Stimulated activated CD4-positive, alpha-beta T cell treated with anti-CD3 and anti-CD28 coated beads, TNF-alpha, amount 100 ng/mL, for 4 hours (primary cell): Measurements from ENCODE around the gene IMMP2L.

Experiments used
- DNase-seq, 3 experiments: peaks; one replicate each; pipeline ENCODE4 v3.0.0-alpha.2; 2020; ENCODE audit warnings: low read depth in 3 of 3

IMMP2L gene

DNA sequence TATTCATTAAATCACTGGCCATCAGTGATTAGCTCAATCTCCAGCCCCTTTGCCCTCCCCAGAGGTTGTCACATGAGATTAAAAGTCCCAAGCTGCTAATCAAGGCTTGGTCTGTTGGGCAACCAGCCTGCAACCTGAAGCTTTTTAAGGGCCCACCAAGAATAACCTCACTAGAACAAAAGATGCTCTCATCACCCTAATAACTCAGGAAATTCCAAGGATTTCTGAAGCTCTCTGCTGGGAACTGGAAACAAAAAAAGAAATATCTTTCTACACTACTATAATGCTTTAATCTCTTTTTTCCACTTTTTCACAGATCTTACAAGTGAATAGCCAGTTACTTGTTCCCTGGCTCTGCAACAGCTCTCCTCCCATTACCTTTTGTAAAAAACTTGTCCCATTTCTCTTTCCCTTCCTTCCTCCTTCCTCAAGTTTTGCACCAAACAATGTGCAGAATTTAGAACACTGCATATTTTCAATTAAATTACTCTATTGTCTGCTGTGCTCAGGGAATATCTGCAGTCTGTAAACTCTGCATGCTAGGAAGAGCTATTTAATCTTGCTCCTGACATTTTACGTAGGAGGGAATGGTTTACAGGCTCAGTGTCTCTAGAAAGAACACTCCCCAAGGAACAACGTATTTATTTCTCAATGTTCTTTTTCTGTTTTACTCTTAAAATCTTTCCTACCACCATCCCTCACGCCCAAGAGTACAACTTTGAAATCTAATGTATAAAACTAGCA lies 169.1 kb downstream of the IMMP2L start:
- no peak for DNase-seq

DNA sequence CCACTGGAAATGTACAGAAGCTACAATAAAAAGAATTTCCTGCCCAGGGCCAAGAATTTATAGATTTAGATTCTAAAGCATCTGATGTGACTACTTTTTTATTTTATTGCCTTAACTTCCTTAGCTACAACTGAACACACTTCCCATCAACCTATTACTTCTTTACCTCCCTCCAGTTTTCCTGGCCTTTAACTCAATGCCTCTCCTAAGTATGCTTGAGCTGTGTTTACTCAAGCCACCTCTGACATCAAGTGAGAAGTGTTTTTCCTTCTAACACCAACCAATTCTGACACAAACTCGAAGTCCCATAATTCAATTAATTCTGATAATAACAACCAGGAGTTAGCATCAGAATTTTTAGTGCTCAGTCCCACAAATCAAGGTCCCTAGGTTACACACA lies 170.0 kb downstream of the IMMP2L start:
- DNase-seq, result no peak

DNA sequence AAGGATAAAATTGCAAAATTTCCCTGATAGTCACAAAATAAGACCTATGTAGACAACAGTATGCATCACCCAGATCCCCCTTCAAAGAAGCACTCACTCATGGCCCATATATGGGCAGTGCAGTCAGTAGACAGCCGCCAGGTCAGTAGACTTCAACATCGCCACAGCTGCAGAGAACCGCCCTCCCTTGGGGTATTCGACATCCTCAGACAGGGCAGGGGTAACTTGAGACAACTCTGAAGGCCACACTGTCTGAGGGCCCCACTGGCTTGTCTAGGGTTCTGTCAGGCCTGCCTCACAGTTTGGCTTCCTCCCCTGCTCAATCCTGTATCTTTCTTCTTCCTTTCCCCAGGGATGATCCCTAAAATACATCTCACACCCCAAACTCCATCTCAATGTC lies 172.3 kb downstream of the IMMP2L start:
- DNase-seq, result no peak

DNA sequence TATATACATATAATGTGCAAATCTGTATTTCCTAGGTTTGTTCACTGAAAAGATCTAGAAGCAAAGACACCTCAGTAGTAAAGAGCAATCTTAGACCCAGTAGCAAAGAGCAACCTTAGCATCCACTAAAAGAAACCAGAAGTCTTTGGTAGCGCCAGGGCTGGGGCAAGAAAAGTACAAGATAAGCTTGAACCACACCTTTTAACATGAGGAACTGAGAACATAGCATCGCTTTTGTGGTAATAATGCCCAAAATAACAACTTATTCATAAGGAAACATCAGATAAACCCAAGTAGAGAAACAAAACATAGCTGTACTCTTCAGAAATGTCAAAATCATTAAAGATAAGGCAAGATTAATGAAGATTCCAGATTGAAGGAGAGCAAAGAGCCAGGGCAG lies 173.4 kb downstream of the IMMP2L start:
- DNase-seq, result no peak

DNA sequence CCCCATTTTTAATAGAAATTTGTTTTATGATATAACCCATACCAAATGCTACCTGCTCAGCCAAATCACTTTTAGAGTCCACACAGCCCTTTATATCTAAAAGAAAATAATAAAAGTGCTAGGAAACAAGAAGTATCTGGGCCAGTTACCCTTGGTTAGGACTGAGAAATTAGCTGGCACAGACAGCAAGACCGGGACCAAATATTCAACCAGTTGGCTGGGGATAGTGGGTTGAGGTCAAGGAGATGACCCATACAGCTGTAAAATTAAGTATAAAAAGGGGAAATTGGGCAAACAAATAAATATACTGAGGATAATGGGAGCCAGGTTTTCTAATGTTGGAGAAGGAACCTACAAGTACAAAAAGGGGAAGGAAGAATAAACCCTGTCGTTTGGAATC lies 174.3 kb downstream of the IMMP2L start:
- no peak for DNase-seq

DNA sequence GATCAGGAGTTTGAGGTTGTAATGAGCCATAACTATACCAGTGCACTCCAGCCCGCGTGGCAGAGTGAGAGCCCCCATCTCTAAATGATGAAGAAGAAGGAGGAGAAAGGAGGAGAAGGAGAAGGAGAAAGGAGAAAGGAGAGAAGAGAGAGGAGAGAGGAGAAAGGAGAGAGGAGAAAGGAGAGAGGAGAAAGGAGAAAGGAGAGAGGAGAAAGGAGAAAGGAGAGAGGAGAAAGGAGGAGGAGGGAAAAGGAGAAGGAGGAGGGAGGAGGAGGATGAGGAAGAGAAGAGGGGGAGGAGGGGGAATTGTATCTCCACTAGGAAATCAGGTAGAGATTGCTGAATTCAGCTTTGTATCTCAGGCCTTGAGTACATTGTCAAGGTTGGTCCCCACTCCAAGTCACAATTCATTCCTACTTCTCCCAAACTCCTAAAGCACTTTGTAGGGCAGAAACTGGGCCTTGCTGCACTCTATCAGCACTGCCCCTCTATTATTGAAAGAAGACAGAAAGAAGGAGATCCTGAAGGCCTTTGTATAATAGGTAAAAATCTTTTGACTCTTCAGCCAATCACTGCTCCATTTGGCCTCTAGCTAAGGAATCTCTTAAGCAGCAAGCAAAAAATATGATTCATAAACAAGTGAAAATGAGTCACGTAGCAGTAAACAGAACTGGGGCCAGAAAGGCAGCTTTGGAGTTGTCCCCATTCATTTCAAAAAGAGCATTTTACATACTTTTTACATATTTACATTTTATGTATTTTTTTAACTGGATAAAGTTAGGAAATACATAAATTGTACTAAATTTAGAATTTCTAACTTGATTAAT lies 178.0 kb downstream of the IMMP2L start:
- DNase-seq, result no peak

DNA sequence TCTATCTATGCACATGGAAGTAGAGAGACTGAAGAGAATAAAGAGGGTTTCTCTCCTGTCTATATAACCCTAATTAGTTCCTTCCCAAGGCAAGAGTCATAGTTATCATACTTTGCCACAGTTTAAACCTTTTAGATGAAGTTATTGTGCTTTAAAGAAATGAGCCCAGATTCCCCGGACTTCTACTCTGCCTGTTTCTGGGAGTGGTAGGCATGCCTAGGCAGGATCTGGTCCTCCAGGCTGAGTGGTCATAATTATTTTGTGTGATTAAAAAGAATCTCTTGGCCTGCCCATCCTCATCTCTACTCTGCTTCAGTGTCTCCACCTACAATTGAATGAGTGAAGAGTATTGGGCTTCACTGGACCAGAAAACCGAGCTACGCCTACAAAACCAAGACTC lies 179.2 kb downstream of the IMMP2L start:
- no peak for DNase-seq

DNA sequence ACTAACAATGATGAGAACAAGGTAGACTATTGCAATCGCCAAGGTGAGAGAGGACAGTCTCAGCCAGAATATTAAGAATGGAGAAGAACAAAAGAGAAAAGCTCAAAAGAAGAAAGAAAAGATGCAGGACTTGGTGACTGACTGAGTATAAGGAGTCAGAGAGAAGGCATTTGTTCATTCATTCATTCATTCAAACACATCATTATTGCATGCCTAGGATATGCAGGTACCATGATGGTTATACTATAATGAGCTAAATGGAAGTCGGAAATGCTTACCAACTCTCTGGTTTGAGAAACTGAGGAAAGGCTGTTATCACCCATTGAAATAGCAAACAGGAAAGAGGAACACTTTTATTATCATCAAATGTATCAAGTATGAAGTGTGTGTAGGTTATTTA lies 180.7 kb downstream of the IMMP2L start:
- no peak for DNase-seq

DNA sequence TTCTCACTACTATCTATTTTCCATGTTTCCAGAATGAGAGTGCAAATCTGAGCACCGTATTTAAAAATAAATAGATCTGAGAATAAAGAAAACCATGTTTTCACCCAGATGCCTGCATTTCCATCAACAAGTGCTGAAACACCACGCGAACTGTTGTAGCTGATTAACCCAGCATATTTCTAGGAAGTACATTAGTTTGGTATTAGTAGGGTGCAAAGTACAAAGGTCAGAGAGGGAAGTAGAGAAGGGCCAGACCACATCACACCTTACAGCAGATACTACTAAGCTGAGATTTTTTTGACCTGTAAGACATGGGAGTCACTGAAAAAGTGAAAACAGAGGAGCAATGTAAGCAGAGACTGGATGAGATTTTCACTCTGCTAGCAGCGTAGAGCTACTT lies 181.3 kb downstream of the IMMP2L start:
- DNase-seq, result no peak

DNA sequence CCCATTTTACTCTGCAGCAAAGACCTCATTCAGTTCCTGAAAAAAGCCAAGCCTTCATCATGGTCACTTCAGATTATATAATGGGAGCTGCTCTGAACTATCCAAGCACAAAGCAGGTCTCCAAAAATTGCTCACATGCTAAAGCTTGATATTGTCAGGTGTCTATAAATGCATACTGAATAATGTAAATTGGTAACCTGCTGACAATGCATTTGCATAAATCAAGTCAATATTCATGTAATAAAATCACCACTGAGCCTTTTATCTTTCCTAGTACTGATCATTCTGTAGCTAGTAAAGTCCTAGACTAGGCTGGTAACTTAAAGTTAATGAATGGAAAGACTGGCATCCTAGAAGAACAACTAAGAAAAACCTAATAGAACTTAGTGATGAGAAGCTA lies 188.3 kb downstream of the IMMP2L start:
- no peak for DNase-seq

DNA sequence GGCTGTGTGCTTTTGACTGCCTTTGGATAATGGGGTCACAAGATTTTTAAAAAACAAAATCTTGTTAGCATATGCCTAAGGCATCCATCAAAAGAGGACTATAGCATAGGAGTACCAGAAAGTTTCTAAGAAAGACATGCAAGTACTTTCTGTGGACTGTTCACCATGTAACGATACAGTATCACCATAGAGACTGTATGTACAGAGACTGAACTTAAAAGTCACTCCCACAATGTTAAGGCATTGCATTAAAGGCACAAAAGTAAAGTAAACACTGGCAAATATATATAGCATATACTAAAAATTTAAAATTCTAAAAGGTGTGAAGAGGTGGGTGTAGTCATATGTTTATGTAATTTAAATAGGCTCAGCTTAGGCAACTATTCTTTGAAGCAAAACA lies 190.9 kb downstream of the IMMP2L start:
- no peak for DNase-seq

DNA sequence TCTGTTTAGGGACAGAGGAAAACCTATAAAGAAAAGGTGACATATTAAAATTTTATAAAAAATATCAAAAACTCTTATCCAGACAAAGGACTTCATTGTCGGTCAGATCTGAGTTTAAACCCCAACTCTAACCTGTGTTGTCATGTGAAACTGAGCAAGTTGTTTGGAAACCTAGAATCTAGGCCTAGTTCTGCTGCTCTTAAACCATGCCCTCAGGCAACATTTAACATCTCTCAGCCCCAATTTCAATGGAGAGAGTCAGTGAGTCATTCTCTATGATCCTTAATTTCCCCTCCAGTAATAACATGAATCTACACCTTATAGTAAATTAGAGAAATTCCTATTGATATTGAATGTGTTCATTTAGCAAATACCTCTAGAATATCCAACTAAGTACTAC lies 192.3 kb downstream of the IMMP2L start:
- DNase-seq, result no peak

DNA sequence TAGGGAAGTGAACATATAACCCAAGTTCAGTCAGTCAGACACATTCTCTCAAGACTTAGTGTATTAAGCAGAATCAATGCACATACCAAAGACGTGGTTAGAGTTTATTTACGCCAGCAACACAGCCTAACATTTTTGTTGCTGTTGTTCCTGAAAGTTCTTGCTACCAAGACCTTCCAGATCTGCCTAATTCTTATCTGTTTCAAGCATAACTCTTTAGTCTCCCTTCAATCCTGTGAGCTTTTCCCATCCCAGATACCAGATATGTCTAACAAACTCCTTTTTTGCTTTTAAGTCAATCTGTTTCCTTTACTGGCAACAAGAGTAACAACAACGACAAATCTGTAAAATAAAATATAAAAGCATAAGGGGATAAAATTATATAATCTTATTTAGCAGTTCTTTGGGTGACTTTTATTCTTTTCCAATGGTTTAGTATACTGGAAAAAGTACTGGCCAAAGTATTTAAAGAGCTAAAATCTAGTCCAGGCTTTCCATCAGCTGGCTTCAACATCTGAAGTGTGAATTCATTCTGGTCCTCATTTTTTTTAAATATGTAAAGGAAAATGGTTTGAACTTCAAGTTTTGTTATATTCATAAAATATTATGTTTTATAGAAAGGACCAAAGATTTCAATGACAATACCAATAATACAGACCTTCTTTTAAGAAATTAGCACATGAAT lies 193.8 kb downstream of the IMMP2L start:
- no peak for DNase-seq

DNA sequence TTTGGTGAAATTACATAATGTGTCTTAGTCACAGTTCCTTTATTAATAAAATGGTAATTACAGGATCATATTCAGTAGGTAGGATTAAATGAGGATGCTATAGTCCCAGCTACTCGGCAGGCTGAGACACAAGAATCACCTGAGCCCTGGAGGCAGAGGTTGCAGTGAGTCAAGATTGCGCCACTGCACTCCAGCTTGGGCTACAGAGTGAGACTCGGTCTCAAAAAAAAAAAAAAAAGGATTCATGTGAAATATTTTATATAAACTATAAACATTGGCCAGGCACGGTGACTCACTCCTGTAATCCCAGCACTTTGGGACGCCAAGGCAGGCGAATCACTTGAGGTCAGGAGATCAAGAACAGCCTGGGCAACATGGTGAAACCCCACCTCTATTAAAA lies 197.9 kb downstream of the IMMP2L start:
- DNase-seq, result no peak

DNA sequence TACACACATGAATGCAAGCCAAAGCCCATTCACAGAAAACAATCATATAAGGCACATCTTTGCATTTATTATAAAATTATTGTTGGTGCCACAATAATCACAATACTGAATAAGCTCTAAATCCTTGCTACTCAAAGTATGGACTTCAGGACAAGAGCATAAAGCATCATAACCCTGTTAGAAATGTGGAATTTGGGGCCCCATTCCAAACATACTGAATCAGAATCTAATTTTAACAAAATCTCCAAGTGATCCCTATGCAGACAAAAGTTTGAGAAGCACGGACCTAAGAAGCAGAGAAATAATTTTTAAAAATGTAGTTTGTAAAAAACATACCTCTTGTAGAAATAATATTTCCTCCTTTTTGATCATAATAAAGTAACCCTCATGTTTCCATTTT lies 199.2 kb downstream of the IMMP2L start:
- DNase-seq, result no peak

DNA sequence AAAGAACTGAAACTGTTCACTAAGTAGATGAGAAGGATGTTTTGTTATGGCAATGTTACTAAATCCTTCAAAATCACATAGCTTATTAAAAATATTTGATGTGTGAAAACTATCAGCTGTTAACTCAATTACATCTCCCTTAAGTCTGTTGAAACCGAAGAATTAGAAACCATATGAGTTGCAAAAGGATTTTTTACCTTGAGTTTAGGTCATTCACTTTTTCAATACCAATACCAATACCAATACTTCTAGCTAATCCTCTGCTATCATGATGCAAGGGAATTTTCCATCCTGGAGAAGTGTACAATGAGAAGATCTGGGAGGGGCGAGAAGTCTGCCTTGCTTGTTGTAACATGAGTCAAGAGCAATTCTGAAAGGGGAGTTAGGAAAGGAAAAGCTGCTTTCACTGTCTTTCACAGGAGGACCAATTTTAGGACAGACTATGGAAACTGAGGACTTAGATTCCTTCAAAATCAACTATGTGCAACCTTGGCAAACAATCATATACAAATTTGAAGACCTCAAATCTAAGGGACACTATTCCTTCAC lies 199.7 kb downstream of the IMMP2L start:
- no peak for DNase-seq

DNA sequence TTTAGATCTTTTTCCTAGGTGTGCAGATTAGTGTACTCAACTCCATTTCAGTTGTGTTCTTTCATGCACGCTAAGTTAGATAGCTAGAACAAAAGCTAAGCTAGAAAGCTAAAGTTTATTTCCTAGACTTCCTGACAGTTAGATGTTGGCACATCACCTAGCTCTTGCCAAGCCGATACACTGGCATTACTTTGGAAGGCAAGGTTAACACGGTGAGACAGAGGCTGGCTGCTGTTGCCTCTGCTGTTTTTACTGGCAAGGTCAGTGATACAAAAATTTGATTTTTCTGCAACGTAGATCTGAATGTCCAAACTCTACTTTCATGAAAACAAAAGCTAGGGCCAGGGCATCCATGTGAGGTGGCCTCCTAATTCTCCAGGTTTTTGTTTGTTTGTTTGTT lies 203.4 kb downstream of the IMMP2L start:
- DNase-seq, result no peak

DNA sequence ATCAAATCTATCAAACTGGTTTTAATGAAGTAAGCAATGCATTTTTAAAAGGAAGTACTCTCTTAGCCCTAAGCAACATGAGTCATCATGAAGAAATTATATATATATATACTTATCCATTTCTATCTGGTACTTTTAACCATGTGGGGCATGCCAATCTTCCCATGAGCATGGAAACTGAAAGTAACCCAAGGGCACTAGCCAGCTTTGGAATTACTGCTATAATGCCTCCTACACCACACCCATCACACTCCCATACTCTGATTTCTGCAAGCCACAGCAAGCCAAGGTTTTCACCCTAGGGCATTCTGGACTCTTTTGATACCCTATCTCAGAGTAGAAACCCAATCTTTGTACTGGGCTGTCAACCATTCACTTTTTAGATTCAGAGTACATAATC lies 204.6 kb downstream of the IMMP2L start:
- no peak for DNase-seq

DNA sequence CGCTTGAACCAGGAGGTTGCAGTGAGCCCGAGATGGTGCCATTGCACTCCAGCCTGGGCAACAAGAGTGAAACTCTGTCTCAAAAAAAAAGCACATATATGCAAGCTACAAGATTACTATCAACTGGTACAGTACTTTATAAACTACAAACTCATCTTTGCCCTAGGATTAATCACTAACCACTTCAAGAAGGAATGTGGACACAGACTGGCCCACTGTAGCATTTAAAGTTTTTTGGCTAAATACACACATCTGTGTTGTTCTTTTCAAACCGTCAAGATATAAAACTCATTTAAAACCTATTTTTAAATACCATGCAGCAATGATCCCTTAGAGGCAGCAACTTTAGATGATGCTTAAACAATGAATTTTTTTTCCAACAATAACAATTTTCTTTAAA lies 205.4 kb downstream of the IMMP2L start:
- no peak for DNase-seq

DNA sequence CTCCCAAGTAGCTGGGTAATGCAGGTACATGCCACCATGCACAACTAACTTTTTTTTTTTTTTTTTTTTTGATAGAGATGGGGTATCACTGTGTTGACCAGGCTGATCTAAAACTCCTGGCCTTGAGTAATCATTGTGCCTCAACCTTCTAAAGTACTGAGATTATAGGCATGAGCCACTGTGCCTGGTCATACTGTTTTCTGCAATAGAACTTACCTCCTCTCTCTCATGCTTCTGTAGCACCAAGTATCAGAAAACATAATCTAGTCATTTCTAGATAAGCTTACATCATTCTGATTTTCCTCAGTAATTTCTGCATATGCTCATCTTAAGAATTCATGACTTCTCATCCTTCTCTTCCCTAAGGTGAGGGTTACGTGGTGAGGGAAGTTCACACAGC lies 210.0 kb downstream of the IMMP2L start:
- no peak for DNase-seq

DNA sequence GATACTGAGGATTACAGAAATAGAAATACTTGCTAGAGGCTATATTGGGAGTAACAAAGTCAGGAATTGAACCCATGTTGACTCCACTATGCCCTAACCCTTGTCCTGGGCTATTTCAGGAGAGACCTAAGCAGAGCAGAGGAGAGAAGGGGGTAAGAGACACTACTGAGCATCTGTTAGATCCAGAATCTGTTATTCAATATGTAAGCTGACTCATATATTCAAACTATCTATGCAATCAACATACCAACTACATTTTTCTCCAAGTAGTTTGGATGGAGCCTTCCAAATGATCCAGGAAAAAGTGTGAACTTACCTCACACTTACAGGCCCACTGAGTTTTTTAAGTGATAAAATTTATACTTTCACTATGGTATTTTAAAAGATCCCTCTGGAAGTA lies 216.1 kb downstream of the IMMP2L start:
- no peak for DNase-seq

DNA sequence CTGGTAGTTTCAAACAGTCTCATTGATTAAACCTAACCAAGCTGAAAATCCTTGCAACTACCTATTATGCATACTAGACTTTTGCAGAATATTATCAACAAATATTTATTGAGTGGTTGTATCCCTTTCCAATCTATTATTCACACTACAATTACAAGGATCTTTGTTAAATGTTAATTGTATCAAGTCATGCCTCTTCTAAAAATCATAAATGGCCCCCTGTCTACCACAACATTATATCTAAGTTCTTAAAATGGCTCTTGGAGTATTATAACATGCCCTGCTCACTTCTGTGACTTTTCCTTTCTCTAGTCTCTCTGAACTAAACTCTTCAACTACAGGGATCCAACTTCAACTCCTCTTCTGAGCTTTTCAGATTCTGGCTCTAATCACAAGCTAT lies 219.3 kb downstream of the IMMP2L start:
- DNase-seq, result no peak

DNA sequence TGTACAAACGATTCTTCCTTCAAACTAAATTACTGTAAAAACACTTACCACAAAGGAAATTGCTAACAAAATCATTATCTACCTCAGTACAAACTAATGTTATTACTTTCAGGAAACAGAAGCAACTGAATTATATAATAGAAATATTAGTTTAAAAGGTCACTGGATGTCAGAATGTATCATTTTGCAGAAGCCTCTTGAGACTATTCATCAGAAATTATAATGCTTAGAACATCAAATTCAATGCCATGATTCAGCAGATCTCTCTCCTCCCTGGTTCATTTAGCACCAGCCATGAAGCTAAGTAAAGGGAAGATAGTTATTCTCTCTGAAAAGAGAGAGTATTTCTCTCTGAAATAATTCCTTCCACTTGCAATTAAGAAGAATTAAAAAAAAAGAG lies 223.3 kb downstream of the IMMP2L start:
- DNase-seq, result no peak
